Sciatic nerve (tissue), 2 donors: ENCODE measurements around the gene LMO2. TPM values are rescaled to one million over a fixed set of nuclear protein-coding genes. Genes with fewer than 3 reads are reported as not detected.
A peak's percentile ranks its signal among the peaks of the same experiment; 100 is the strongest.
"Not testable (repeated sequence)": the region's sequence is repeated elsewhere in the genome, so short reads cannot be mapped to it uniquely, and the experiment has no call there.

Experiments
- ATAC-seq: fragments of 200-7000 bp; cut with Tn5 transposase; one replicate; pipeline ENCODE4 v1.9.1; 2020; ENCODE audit warnings: mild to moderate bottlenecking, moderate library complexity
- DNase-seq: peaks from one replicate; pipeline ENCODE4 v3.0.0-alpha.2; 2020; ENCODE audit warnings: low spot score
- intact Hi-C: fragments of 100-400 bp; cut with DNase I; formaldehyde crosslinking; loops from one replicate; pipeline ENCODE4 v1.14.2; 2022
- total RNA-seq: library from RNA; stranded (reverse); fragmentation: NEBNext Ultra II Directional; extraction: Animal tissue kit (Norgen Biotek cat#: 25700); gene quantifications from one replicate; pipeline ENCODE4 v1.2.1, GENCODE V29; 2021
- donor health status: DM: no; HTN: no; CAD: no.
- donor health status: DM: no; HTN: no; CAD: no.

Gene LMO2
- total RNA-seq, 1 donor from 2014 or later, result 28.3 TPM

GRCh38 chr11:33868647-33869461, 23.0 kb downstream of the LMO2 start:
- intact Hi-C loops, result no loop called here
- DNase-seq, result no peak
- ATAC-seq, result peak; percentile 37

- DNase-seq (no peak), ATAC-seq (no peak)
- intact Hi-C loops, result no loop called here
Observed at GRCh38 chr11:33867996-33868646, 23.8 kb downstream of the LMO2 start.

GRCh38 chr11:33867561-33867960, 24.3 kb downstream of the LMO2 start:
- intact Hi-C loops, result no loop called here

GRCh38 chr11:33866936-33867335, 24.9 kb downstream of the LMO2 start:
- ATAC-seq (no peak), DNase-seq (no peak)
- intact Hi-C loops, result no loop called here

More at GRCh38 chr11:33867561-33867960, 24.3 kb downstream of the LMO2 start:
- ATAC-seq (no peak), DNase-seq (no peak)

- ATAC-seq (no peak), DNase-seq (no peak)
- intact Hi-C loops, result no loop called here
Observed at GRCh38 chr11:33864479-33864878, 27.4 kb downstream of the LMO2 start.

GRCh38 chr11:33863418-33864172, 28.3 kb downstream of the LMO2 start:
- DNase-seq (no peak), ATAC-seq (no peak)
- intact Hi-C loops, result no loop called here

GRCh38 chr11:33861941-33862589, 29.8 kb downstream of the LMO2 start:
- ATAC-seq (no peak), DNase-seq (no peak)
- intact Hi-C loops, result no loop called here

- DNase-seq, result no peak
- intact Hi-C loops, result no loop called here
- no peak for ATAC-seq
Observed at GRCh38 chr11:33861386-33861785, 30.5 kb downstream of the LMO2 start.

GRCh38 chr11:33860926-33861325, 30.9 kb downstream of the LMO2 start:
- DNase-seq, result no peak
- ATAC-seq, result no peak
- intact Hi-C loops, result no loop called here

- intact Hi-C loops, result loop anchor here (10.0 kb wide), 1 partner anchor 125 kb away; no protein-coding TSS in a partner anchor
- no peak for DNase-seq
- ATAC-seq, result no peak
Observed at GRCh38 chr11:33859306-33859705, 32.6 kb downstream of the LMO2 start.

GRCh38 chr11:33857933-33858371, 33.9 kb downstream of the LMO2 start:
- intact Hi-C loops, result loop anchor here (10.0 kb wide), 1 partner anchor 127 kb away; no protein-coding TSS in a partner anchor
- DNase-seq, result peak; percentile 91
- ATAC-seq, result peak; percentile 87

GRCh38 chr11:33855500-33855899, 36.4 kb downstream of the LMO2 start:
- intact Hi-C loops, result loop anchor here (10.0 kb wide), 1 partner anchor 129 kb away; no protein-coding TSS in a partner anchor
- ATAC-seq, result no peak
- DNase-seq, result no peak

- intact Hi-C loops, result no loop called here
- ATAC-seq (no peak), DNase-seq (no peak)
Observed at GRCh38 chr11:33848717-33849390, 43.0 kb downstream of the LMO2 start.

GRCh38 chr11:33847251-33847650, 44.6 kb downstream of the LMO2 start:
- no peak for DNase-seq
- intact Hi-C loops, result no loop called here
- no peak for ATAC-seq

- DNase-seq, result no peak
- intact Hi-C loops, result no loop called here
- no peak for ATAC-seq
Observed at GRCh38 chr11:33844236-33844635, 47.6 kb downstream of the LMO2 start.

- intact Hi-C loops, result no loop called here
- no peak for ATAC-seq
Observed at GRCh38 chr11:33843018-33843417, 48.9 kb downstream of the LMO2 start.

GRCh38 chr11:33842236-33842915, 49.5 kb downstream of the LMO2 start:
- no peak for DNase-seq
- intact Hi-C loops, result no loop called here
- no peak for ATAC-seq

More at GRCh38 chr11:33843018-33843417, 48.9 kb downstream of the LMO2 start:
- no peak for DNase-seq

GRCh38 chr11:33838234-33838633, 53.6 kb downstream of the LMO2 start:
- intact Hi-C loops, result not testable (repeated sequence)

More at GRCh38 chr11:33838234-33838633, 53.6 kb downstream of the LMO2 start:
- ATAC-seq, DNase-seq: not testable (repeated sequence)
